NCI-H526 treated with DMSO at 0.1 percent for 48 hours (cell line): Measurements from ENCODE around the gene C8G.
A peak's percentile ranks its signal among the peaks of the same experiment; 100 is the strongest.

Experiments
- DNase-seq: peaks from one replicate; lab custom pipeline; 2025; lab: John Stamatoyannopoulos, UW

The C8G gene

DNA sequence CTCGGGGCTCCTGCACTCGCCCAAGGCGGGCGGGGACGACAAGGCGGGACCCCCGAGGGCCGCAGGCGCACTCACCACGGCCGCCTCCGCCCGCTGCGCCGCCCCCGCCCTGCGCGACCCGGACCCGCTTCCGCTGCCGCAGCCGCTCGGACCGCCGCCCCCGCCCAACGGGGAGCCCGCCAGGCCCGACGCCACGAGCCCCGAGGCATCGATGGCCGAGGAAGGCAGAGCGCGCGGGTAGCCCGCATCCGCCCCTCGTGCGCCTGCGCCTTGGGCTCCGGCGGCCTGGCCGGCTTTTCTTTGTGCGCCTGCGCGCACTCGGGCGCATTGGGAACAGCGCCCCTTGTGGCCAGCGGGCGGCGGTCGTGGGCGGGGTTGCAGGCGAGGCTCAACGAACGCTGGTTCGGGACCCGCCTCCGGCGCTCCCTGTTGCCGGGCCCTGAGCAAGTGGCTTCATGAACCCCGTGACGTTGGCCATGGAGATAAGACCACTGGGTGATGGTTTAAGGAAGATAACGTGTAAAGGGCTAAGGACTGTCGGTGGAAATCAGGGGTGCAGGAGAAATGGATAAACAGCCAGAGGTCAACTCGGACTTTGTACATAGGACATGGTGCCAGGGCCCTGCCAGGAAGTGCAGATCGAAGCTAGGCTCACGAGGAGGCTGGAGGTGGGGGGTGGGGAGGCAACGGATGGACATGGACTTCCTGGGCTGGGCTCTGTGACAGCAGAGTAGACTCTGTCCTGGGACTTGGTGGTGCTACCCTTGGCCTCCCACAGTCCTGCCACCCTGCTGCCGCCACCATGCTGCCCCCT, at the start of gene C8G, which contains the start of gene FBXW5:
Gene C8G (plus strand): TSS at position 725 of the 814 bp plus-strand sequence. CDS start 78 bp downstream, at position 803.
Gene FBXW5 (minus strand): TSS at position 220 of the 814 bp plus-strand sequence. CDS start 655 bp downstream, outside the sequence.
- peak; percentile 64 for DNase-seq

DNA sequence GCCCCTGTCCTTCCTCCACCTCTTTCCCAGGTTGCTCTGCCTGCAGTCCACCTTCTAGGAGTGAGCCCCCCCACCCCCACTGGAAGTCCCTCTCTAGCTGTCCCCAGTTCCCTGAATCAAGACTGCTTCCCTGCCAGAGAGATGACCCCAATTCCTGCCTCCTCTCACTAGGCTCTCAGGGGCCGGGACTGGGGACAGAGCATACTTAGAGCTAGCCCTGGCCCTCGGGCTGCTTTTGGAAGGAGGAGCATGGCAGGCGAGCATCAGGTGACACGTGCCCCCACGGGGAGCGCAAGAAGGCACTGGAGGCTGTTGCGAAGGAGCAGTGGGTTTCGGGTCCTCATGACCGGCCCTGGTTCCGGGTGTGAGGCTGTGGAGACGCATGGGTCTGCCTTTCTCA, 49.0 kb upstream of the C8G start:
- DNase-seq = no peak

DNA sequence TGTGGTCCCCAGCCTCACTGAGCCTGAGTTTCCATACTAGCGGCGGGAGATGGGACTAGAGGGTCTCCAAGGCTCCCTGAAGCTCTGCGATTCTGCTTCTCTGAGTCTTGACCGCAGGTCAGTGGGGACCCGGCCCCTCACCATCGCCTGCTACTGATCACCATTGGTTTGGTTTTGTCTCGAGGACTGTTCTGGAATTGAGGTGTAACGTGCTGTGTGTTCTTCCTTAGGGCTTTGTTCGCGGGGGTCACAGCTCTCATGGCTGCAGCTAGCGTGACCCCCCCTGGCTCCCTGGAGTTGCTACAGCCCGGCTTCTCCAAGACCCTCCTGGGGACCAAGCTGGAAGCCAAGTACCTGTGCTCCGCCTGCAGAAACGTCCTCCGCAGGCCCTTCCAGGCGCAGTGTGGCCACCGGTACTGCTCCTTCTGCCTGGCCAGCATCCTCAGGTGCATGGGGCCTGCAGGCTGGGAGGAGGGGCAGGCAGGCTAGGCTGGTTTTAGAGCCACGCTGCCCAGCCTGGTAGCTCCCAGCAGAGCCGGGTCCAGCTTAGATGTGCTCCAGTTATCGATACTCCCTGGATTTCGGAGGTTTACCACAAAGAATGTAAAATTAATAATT, 46.5 kb upstream of the C8G start:
- DNase-seq = no peak

DNA sequence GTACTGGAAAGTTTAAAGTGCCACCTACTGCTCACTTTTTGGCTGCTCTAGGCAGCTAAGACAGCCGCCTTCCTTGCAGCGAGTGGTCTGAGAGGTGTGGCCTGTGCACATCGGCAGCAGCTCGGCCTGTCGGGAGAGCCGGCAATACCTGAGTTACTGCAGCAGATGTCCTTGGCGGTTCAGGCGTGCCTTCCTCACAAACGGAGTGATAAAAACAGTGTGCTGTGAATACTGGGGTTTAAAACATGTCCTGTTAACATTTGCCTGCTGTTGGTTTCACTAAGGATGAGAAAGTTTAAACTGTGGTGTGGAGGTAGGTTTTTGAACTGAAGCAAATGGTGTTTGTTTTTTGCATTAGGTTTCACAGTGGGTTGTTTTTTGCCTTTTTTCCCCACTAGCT, 45.8 kb upstream of the C8G start:
- DNase-seq = no peak

DNA sequence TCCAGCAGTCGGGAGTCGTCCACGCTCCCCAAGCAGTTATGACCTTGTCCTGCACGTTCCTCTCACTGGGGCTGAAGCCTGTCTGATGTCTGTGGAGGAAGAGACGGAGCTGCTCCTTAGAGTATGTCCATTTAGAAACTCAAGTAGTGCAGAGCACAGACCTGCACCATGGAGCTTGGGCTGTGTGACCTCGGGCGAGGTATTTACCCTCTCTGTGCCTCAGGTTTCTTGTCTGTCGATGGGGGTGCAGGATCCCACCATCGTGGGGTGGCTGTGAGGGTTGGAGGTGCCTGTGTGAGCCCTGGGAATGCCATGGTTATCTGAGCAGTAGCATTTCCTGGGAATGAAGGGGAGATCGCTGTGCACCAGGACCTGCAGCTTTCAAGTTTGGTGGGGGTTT, 44.5 kb upstream of the C8G start:
- DNase-seq = no peak

DNA sequence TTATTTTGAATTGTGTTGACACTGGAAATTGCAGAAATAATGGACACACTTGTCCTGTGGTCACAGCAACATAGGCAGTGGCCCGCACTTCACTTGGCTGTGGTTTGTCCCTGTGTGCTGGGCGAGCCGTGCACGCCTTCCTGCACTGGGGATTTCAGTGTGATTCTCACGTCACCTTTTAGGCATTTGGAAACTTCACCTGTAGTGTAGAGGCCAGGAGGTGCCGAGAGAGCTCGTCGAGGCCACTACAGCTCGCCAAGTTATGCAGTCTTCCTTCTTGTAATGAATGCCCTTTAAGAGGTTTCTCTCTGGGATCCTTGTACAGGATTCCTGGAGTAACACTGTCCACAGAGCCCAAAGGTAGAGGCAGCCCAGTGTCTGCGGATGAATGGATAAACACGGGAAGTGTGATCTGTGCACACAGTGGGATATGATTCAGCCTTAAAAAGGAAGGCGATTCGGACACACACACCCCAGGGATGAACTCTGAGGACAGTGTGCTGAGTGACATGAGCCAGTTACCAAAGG, 44.0 kb upstream of the C8G start:
- no peak for DNase-seq

DNA sequence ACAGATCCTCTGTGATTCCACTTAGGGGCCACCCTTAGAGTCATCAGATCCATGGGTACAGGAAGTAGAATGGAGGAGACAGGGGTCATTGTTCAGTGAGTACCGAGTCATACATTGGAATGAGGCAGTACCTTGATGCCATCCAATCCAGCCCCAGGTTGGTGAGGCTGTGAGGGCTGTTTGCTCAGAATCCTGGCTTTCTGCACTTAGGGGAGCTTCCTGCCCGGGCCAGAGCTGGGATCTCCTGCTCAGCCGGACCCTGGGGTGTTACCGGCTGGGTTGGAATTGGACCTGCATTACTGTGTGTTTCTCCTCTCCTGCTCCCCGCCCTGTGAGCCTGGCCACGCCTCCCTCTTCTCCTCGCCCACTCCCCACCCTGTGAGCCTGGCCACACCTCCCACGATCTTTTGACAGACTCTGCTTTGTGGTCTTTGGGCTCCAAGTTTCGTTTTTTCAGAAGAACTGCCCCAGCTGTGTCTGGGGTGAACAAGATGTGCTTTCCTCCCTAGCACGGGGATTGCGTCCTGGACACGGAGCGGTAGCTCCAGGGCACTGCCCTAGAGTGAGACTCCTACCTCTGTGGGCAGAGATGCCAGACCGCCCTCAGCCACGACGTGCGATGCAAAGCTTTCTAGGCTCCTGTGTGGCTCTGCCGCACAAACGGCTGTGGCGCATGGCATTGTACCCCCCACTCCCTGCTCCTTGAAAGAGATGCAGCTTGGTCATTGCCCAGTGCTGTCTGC, 43.4 kb upstream of the C8G start:
- DNase-seq = no peak

DNA sequence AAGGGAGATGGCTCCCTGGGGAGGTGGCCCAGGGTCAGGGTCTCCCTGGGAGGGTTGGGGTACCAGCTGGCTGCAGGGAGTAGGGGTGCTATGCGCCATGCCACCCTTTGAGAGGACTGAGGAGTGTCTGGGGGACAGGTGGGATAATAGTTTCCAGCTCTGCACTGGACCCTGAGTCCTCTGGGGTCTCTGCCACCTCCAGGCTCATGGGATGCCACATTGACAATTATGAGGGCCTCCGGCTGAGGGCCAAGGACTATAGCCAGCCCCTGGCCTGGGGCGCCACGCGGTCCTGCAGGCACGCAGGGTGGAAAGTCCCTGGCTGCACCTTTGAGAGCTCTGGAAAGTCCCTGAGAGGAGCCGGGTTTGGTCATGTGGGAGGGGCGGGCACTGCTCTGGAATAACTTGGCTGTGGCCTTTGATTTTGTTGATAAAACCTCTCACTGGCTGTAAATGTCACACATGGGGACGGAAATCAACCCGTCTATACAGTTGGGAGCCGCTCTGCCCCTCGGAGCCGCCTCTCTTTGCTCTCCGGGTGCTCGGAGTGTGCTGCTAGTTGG, 42.7 kb upstream of the C8G start:
- no peak for DNase-seq

DNA sequence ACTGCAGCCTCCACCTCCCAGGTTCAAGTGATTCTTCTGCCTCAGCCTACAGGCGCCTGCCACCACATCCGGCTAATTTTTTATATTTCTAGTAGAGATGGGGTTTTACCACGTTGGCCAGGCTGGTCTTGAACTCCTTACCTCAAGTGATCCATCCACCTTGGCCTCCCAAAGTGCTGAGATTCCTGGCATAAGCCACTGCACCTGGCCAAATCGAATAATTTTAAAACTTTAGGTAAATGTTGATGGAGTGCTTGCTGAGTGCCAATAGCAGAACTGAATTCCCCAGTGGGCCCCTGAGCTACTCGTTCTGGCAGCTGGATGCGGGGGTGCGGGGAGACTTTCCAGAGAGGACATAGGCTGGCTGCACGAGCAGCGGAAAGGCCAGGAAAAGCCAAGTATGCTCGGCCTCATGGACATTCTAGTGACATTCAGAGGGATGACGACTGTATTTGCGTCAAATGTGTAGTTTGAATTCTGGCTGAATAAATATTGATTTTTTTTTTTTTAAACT, 41.9 kb upstream of the C8G start:
- DNase-seq = no peak

DNA sequence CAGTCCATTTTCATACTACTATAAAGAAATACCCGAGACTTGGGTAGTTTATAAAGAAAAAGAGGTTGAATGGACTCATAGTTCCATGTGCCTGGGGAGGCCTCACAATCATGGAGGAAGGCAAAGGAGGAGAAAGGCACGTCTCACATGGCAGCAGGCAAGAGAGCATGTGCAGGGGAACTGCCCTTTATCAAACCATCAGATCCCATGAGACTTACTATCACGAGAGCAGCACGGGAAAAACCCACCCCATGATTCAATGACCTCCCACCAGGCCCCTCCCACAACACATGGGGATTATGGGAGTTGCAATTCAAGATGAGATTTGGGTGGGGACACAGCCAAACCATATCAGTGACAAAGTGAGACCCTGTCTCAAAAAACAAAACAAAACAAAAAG, 38.8 kb upstream of the C8G start:
- no peak for DNase-seq

DNA sequence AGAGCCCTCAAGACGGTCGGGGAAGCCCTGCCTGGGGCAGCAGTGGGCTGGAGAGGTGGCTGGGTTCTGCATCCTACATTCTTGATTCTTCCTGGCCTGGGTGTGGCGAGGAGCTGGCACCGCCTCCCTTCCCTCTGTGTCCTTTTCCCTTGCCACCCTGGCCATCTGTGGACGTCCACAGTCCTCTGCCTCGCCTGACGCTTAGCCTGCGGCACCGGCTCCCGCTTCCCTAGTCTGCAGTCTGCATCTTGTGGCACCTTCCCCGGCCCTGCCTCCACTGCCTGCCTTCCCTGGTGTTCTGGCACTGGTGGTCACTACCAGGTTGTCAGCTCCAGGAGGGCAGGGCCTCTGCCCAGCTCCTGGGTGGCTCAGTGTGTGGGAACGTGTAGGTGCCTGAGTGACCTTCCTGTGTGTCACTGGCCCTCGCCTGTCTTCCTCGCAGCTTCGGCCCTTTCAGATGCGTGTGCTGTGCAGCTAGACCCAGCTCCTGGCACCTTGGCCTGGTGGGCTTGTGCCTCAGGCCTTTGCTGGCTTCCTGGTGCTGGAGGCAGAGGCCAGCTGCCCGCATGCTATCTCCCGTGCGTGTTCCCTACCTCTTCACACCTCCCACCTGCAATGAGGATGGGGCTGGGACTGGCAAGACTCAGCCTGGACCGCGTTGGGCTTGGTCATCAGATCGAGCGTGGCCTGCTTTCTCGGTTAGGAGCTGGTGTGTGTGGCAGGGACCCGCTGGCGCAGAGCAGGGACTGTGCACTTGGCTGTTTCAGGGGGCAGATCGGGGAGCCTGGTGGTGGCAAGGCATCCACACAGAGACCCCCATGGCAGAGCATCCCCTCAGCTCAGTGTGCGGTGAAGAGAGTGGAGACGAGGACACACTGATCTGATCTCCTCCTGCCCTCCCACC, 37.8 kb upstream of the C8G start:
- no peak for DNase-seq

DNA sequence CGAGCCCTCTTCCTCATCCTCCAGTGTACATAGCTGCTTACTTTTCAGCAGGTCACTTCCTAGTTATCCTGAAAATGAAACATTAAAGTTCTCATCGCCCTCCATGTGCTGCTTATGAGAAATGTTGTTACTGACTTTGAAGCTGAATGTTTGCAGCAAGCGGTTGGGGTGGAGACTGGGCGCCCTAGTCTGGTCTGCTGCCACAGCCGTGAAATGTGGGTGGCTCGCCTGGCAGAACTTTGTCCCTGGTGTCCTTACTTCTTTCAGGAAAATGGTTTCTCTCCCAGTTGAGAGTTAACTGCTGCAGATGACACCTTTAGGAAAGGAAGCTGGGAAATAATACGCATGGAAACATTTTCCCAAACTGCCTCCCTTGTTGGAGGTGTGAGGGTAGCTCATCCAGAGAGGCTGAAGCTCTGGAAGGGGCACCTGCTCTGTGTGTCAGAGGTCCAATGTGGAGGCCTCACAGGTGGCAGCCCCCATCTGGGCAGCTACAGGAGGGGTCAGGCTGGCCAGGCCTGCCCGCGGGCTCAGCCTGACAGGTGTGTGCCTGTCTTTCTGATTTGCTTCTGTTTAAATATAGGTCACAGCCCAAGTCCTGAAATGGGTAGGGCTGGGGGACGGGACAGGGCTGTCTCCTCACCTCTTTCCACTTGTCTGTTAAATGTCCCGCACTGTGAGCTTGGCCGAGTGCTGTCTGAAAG, 34.7 kb upstream of the C8G start:
- no peak for DNase-seq

DNA sequence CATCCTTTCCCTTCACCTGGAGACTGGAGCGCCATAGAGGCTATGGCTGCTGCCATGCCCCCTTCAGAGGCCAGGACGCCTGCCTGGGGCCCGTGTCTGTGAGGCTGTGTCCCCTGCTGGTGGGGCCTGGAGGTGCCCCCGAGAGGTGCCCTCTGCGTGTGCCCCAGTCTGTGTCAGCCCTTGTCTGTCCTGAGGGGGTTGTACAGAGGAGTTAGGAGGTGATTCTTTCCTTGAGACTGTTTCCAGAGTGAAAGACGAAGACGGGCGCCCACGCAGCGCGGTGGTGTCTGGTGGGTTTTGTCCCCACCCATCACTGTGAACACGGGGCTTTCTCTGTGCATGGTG, 34.2 kb upstream of the C8G start:
- no peak for DNase-seq

DNA sequence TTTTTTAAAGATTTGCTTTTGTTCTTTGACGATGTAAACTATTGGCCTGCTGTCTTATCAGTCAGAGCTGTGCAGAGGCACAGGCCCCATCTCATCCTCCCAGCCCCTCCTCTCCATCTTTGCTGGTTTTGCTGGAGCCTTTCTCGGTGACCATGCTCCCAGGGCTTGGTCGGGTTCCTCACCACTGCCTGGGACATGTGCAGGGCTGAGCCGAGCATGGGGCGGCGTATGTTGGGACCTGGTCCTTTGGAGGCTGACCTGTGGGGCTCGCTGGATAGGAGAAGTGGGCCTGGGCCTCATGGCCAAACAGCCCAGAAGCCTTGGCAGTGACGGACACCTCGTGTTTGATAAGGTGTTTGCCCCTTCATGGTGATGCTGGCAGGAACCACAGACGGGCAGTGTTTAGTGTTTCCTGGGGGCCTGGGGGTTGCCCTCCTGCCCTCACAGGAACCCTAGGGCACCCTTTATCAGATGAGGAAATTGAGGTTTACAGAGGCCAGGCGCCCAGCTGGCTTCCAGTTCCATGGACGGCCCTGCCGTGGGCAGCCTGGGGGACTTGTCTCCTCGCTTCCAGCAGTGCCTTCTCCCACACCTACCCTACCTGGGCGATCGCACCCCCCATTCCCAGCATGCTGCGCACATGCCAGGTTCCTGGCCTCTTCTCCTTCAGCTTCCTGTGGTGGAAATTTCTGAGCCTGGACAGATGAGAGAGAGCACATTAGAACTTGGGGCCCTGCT, 31.2 kb upstream of the C8G start:
- no peak for DNase-seq

DNA sequence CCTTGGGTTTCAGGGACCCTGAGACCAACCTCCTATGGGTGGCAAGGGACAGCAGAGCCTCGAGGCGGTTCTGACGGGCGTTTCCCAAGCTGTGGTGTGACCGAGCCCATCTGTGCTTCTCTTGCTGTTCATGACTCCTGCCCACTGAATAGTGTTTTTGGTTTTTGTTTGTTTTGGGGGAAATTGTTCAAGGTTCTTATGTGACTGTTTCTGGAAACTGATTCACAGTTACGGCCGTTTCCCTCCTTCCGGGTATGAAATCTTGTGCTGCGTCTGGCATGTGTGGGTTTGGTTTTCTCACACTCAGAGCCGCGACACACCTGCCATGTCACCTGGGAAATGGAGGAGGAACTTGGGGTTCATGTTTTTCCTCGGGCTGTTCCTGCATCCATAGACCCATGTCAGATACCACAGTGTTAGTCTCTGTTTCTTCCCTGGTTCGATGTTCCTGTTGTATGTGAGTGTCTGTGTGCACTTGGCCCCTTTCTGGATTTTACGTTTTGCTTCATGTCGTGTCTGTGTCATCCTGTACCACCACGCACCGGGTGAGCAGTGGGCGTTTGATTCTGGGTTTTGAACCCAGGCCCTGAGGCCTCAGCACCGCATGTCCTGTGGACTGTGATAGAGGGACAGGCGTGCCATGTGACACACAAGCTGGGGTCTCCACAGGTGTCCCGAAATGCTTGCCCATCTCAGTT, 29.3 kb upstream of the C8G start:
- DNase-seq = no peak

DNA sequence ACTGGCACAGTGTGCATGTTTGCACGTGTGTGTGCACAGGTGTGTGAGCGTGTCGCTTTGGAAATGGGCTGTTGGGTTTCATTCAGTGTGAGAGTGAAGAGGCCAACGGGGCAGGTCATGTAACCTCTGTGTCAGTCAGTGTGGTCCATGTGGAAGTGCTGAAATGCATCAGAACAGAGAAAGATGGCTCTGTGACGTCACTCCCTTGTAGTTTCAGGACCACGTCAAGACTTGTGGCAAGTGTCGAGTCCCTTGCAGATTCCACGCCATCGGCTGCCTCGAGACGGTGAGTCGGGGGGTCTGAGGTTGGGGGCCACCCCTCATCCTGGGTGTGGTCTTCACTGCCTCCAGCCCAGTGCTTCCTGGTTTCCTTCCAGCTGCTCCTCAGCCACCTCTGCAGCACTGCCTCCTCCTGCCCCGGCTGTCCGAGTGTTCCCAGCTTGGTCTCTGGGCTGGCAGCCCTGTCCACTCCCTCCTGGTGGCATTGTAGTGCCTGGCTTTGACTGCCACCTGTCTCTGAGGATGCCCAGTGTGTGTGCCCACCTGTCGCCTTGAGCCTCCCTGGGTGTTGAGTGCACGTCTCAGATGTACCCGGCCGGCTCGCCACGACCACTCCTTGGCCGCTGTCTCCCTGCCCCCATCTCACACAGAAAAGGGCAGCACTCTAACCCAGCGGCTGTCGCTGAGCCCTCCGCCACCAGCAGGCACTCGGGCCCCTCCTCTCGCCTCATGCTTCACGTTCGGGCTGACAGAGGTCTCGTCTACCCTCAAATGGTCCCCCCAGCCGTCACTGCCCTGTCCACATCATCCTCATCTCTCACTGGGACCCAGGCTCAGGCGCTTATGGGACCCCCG, 28.5 kb upstream of the C8G start:
- no peak for DNase-seq

DNA sequence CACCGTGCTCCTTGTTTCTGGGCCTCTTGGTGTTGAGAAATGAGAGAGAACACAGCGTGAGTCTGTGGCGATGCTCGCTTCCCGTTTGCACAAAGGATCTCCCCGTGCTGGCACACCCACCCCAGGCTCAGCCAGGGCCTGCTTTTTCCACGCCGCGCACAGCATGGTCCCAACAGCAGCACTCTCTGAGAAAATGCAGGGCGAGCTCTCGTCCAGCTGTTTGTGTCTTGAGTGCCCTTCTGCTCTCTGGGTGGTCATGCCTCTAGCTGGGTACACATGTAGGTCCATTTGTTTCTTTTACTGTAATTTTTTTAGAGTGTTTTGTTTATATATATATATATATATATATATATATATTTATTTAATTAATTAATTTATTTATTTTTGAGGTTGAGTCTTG, 27.1 kb upstream of the C8G start:
- DNase-seq = no peak

DNA sequence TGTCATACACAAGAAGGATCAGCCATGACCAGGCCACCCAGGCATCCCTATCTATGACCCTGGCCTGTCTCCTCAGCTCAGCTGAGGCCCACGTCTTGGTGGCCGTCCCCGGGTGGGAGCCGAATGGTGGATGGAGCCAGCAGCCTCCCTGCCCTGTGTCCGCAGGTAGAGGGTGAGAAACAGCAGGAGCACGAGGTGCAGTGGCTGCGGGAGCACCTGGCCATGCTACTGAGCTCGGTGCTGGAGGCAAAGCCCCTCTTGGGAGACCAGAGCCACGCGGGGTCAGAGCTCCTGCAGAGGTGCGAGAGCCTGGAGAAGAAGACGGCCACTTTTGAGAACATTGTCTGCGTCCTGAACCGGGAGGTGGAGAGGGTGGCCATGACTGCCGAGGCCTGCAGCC, 25.0 kb upstream of the C8G start:
- DNase-seq = no peak
